Astrocyte (in vitro differentiated cells and primary cell): ENCODE measurements around the gene IGF1R.

Experiments
- CTCF ChIP-seq: IDR thresholded peaks from 2 replicates; pipeline ENCODE4 v1.5.1; 2011; ENCODE audit warnings: low read depth, mild to moderate bottlenecking, inconsistent platforms, low read length, moderate library complexity; ENCODE audit not compliant: insufficient read depth
- EZH2 ChIP-seq: IDR thresholded peaks from 2 replicates; pipeline ENCODE4 v1.6.1; 2012; ENCODE audit warnings: mild to moderate bottlenecking, low read length, inconsistent platforms; ENCODE audit not compliant: insufficient read depth

DNA sequence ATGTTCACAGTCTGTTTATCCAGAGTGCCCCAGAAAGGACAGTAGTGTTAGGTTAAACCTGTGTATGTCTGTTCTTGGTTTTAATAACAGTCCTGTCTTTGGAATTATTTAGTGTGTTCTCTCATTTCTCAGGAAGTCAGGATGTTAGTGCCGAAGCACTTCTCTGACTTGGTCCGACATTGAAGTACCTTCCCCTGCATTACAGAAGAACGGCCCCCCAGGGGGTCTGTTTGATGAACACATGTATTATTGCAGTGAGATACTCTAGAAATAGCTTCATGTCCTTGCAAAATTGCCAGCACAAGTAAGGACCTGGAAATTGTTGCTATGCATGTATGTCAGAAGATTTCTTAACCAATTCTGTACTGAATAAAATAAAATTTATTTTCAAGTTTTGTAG lies 110.9 kb downstream of the IGF1R start:
- TF ChIP-seq EZH2 (no peak), CTCF (no peak)
